Activated CD8-positive, alpha-beta memory T cell treated with anti-CD3 and anti-CD28 coated beads for 36 hours (primary cell): Measurements from ENCODE around the gene ADRA2B. TPM values are rescaled to one million over a fixed set of nuclear protein-coding genes. Genes with fewer than 3 reads are reported as not detected.

ENCODE experiments used
- CTCF ChIA-PET: fragments of 350-600 bp; sonication (Branson Sonifier 250); formaldehyde crosslinking; loops from one replicate; lab custom pipeline; 2021; ENCODE audit warnings: antibody characterized with exemption; lab: Charles Lee
- POLR2A ChIA-PET: fragments of 350-600 bp; sonication (Branson Sonifier 250); formaldehyde crosslinking; loops from one replicate; lab custom pipeline; 2021; ENCODE audit warnings: antibody characterized with exemption; lab: Charles Lee
- total RNA-seq, 2 experiments: library from RNA; stranded (reverse); gene quantifications; one replicate each; pipeline ENCODE4 v1.2.3, GENCODE V29; 2021

Gene ADRA2B
- total RNA-seq, 2 experiments from 2014 or later: 0.25 to 0.34 TPM

DNA sequence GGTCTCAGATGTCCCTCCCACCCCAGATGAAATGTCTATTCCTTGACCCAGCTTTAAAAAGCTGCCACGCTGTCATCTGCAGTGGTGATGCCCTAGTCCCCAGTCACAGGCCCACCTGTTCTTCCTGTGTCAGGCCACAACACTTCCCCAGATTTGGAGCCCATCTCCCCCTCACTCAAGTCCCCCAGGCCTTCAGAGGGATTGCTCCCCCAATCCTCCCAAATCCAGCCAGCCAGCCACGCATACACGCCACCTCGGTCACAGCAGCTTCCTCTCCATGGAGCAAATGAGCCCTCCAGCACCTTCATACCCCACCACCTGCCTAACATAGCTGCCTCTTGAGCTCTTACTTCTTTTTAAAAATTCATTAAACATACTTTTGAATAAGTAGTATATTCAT is 14.1 kb upstream of the ADRA2B start:
- CTCF ChIA-PET: interaction anchor here (1.0 to 2.7 kb wide), 6 partner anchors 12 to 108 kb away, joined by 3 to 18 read pairs (median 8); no protein-coding TSS in a partner anchor

GRCh38 chr2:96129528-96130120 is 13.3 kb upstream of the ADRA2B start:
- ChIA-PET CTCF (interaction anchor here (1.1 to 2.7 kb wide), 5 partner anchors 12 to 45 kb away, joined by 3 to 18 read pairs (median 12); no protein-coding TSS in a partner anchor), POLR2A (interaction anchor here (1.8 kb wide), 1 partner anchor 15 kb away, joined by 6 read pairs; the partner anchor contains the start of gene DUSP2)

More for the DNA sequence above, 14.1 kb upstream of the ADRA2B start:
- POLR2A ChIA-PET: interaction anchor here (1.0 to 1.8 kb wide), 3 partner anchors 12 to 14 kb away, joined by 3 to 6 read pairs (median 5); partner anchors contain the start of gene DUSP2

DNA sequence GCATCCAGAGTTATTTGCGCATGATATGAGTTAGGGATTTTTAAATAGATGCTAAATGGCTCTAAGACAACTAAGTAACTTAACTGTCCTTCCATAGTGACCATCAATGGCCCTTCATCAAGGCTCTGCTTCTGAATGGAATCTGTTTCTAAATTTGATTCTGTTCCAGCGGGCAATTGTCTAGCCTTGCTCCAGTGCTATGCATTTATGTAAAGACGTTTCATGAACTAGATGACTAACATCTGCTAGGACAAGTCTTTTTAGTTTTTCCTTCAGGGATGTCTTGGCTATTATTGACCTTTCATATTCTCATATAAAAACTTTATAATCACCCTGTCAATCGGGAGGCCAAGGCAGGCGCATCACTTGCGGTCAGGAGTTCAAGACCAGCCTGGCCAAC is 12.1 kb upstream of the ADRA2B start:
- ChIA-PET CTCF (no interaction called here), POLR2A (no interaction called here)

- ChIA-PET POLR2A (no interaction called here), CTCF (no interaction called here)
These were observed 8.3 kb upstream of the ADRA2B start for GRCh38 chr2:96124406-96125265.

DNA sequence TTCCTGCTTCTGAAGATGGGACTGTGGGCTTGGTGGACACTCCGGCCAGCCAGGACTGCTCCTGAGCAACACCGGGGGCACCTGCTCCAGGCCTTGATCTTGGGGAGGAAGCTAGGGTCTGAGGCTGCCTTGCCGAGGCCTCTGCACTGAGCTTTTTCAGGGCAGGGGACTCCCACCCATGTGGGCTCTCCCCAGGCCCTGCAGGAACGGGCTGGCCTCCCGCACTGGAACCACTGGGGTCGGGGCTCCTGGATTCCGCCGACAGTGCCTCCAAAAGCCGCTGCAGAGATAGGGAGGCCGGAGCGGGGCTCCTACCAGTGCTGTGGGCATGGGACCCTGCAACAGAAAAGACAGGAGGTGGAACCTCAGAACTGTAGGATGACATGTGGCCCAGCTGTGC is 7.6 kb upstream of the ADRA2B start:
- POLR2A ChIA-PET: no interaction called here
- CTCF ChIA-PET: no interaction called here

DNA sequence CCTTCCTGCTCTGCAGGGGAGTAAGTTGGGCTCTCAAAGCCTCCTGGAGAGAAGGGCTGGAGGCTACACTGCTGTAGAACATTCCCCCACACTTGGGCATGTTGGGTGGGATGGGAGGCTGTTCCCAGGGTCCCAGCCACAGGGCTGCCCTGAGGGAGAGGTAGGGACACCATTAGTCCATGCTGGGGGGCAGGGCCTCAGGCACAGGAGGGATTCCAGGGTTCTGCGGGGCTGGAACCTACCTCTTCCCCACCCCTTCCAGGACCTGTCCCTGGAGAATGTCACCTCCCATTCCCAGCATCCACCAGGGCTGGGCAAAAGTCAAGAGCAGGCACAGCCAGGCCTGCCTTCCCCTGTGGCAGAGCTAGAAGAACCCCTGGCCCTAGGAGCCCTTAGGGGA is 6.9 kb upstream of the ADRA2B start:
- ChIA-PET POLR2A (no interaction called here), CTCF (no interaction called here)

DNA sequence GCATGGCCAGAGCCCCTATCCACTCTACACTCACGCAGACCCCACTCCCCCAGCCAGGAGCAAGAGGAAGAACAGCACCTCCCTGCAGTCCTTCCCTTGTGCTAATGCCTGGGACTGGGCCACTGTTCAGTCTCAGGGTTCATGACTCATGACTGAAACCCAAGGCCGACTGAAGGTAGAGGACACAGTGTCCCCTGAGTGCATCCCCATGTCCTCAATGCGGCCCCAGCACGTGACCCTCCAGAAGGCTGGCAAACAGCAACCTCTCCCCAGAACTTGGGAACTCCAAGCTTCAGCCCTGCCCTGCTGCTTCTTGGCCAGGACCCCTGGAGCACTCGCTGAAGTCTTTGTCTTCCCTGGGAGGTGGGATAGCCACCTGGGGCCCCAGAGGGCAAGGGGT is 6.0 kb upstream of the ADRA2B start:
- ChIA-PET CTCF (no interaction called here), POLR2A (no interaction called here)

DNA sequence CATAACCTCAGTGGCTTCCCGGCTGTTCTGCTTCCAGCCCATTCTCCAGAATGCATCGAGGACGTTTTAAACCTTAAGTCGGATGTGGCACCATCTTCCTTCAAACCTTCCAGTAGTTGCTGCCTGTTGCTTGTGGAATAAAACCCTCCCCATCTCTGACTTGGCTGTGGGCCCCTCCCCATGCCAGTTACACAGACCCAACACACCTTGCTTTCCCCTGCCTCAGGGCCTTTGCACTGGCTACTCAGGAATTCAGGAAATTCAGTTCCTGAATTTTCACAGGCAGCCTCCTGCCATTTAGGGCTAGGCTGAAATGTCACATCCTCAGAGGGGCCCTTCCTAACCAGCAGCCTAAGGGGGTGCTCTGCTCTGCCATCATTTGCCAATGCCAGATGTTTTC is 5.0 kb upstream of the ADRA2B start:
- CTCF ChIA-PET: no interaction called here
- POLR2A ChIA-PET: no interaction called here

DNA sequence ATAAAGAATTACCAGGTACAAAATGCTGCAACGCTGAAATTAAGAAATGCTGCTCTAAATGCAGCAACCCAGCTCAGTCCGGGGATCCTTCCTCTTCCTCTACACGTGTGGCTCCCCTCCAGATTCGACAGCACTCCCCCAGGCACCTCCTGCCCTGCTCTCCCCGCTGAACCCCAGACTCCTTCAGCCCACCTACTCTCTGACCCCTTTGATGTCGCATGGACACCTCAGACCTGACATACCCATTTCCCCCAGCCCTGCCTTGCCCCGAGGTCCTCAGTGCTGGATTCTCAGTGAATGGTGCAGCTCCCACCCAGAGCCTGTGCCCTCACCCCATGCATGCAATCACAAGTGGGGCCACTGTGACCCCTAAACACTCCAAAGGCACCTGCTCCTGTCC is 4.6 kb upstream of the ADRA2B start:
- POLR2A ChIA-PET: no interaction called here

DNA sequence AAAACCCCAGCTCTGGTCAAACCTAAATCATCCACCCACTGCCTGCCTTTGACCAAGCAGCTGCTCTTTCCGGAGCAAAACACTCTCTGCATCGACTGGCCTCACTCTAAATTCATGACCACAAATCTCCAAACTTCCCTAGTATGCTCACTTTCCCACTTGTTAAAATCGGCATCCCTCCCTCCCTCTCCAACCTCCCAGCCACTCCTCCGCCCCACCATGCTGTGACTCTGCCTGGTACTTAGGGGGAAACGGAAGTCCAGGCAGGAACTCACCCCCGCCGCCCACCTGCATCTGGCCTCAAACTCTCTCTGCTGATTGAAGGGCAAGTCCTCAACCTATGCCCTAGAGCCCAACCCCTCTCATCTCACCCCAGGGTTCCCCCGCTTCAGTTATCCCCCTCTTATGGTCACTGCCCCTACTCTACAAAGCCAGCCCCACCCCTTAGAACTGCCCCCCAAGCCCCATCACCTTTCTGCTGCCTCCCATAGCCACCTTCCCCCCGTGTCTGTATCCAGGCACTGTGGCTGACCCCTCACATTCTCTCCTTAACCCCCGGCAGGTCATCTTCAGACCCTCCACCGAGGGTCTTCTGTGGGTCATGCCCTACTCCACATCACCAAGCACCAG is 3.8 kb upstream of the ADRA2B start:
- ChIA-PET POLR2A (no interaction called here), CTCF (no interaction called here)

More for the DNA sequence above, 4.6 kb upstream of the ADRA2B start:
- CTCF ChIA-PET: no interaction called here

GRCh38 chr2:96119389-96119751 is 3.0 kb upstream of the ADRA2B start:
- ChIA-PET POLR2A (no interaction called here), CTCF (no interaction called here)

- ChIA-PET CTCF (interaction anchor here (0.6 to 3.1 kb wide), 4 partner anchors 12 to 89 kb away, joined by 3 to 19 read pairs (median 7); partner anchors contain the start of gene STARD7), POLR2A (no interaction called here)
These were observed 2.5 kb upstream of the ADRA2B start for GRCh38 chr2:96118698-96119388.

DNA sequence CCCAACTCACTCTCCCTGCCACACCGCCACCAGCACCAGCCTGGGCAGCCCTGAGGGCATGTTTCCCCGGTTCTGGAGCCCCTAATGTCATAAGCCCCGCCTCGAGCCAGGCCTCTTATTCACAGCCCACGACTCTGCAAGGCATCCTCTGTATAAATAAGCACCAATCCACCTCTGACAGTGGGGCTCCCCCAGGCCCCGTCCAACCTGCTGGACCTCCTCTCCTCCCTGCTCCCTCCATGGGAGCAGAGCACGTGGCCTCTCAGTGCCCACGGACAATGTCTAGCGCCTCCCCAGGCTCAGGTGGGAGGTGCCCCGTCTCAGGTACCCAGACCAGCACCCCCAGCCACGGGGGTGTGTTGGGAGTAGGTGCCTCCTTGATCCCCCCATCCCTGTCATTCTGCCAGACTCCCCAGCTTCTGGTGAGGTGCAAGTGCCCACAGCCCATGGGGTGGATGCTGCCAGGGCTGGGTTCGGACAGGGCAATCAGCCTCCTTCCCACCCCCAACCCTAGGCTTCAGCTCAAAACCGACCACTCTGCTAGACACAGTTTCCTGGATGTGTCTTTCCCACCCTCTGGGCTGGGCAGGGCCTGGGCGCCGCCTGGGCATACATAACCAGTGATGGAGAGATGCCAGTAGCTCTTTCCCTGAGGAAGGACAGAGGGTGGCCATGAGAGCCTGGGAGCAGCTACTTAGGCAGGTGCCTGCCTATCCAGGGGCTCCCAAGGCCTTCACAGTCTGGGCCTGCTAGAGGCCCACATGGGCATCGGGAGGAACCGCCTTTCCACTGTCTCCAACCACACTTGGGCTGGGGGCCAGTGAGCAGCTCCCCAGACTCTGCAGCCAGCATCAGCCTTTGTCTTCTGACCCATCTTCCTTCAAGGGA is 1.6 kb upstream of the ADRA2B start:
- CTCF ChIA-PET: interaction anchor here (0.6 to 3.1 kb wide), 15 partner anchors 9 to 147 kb away, joined by 3 to 19 read pairs (median 5); partner anchors contain the start of gene STARD7
- POLR2A ChIA-PET: interaction anchor here (1.1 kb wide), 1 partner anchor 13 kb away, joined by 3 read pairs; no protein-coding TSS in a partner anchor

- CTCF ChIA-PET: interaction anchor here (0.5 to 3.1 kb wide), 18 partner anchors 9 to 148 kb away, joined by 3 to 19 read pairs (median 6); partner anchors contain the start of genes ANKRD36C and STARD7
- POLR2A ChIA-PET: interaction anchor here (1.1 kb wide), 1 partner anchor 14 kb away, joined by 3 read pairs; no protein-coding TSS in a partner anchor
These were observed 635 bp upstream of the ADRA2B start for GRCh38 chr2:96116879-96117533.

DNA sequence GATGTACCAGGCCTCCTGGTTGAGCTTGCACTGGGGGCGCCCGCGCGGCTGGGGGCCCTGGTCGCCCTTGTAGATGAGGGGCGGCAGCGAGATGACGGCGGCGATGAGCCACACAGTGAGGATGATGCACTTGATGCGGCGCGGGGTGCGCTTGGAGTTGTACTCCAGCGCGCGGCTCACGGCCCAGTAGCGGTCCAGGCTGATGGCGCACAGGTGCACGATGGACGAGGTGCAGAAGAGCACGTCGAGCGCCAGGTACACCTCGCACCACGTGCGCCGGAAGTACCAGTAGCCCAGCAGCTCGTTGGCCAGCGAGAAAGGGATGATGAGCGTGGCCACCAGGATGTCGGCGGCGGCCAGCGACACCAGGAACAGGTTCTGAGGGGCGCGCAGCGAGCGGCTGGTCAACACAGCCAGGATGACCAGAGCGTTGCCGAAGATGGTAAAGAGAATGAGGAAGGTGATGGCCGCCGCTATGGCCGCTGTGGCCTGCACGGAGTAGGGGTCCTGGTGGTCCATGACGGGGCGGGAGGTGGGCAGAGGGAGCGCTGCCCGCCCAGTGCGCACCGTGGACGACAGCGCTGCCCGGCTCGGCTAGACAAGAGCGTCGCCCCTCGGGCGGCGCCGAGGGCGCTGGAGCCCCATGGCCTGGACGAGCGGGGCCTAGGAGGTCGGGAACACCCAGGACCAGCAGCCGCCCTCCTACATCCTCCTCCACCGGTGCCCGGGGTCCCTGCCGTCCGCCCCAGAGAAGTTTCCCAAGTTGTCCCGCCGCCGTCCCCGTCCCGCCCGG is 544 bp downstream of the ADRA2B start:
- POLR2A ChIA-PET: no interaction called here
- CTCF ChIA-PET: interaction anchor here (0.9 to 3.1 kb wide), 12 partner anchors 8 to 124 kb away, joined by 3 to 19 read pairs (median 6); partner anchors contain the start of genes ANKRD36C, ASTL and STARD7

DNA sequence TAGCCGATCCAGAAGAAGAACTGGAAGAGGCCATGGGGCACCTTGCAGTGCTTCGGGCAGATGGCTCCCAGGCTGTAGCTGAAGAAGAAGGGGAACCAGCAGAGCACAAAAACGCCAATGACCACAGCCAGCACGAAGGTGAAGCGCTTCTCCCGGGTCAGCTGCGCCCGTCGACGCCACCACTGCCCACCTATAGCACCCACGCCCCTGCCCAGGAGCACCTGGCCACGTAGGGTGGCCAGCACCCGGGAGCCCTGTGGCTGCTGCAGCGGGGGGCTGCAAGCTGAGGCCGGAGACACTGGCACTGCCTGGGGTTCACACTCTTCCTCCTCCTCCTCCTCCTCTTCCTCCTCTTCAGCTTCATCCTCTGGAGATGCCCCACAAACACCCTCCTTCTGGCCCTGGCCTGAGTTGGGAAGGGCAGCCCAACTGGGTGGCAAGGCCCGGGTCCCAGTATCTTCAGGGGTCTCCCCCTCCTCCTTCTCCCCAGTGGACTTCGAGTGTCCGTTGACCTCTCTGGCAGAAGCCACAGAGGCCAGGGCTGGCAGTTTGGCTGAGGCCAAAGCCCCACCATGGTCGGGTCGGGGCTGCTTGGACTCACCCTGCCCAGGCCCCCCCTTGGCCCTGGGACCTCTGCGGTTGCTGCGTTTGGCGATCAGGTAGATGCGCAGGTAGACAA is 1.3 kb downstream of the ADRA2B start:
- ChIA-PET CTCF (interaction anchor here (0.9 to 2.6 kb wide), 4 partner anchors 13 to 92 kb away, joined by 3 to 9 read pairs (median 6); partner anchors contain the start of gene ASTL), POLR2A (no interaction called here)
